CD4-positive, alpha-beta T cell (primary cell): ENCODE data around the gene KLRD1. TPM values are rescaled to one million over a fixed set of nuclear protein-coding genes. Genes with fewer than 3 reads are reported as not detected.

Experiments
- ATAC-seq: fragments of 200-7000 bp; cut with Tn5 transposase; one replicate; pipeline ENCODE4 v1.10.0; 2022; ENCODE audit warnings: mild to moderate bottlenecking; ENCODE audit not compliant: poor library complexity
- CTCF ChIA-PET: fragments of 350-600 bp; sonication (Branson Sonifier 250); formaldehyde crosslinking; loops from one replicate; lab custom pipeline; 2021; ENCODE audit warnings: antibody characterized with exemption, inconsistent platforms; lab: Charles Lee
- POLR2A ChIA-PET: fragments of 350-600 bp; sonication (Branson Sonifier 250); formaldehyde crosslinking; loops from one replicate; lab custom pipeline; 2021; ENCODE audit warnings: antibody characterized with exemption, inconsistent platforms; lab: Charles Lee
- DNase-seq, 14 experiments: peaks; one replicate each; pipeline ENCODE4 v3.0.0-alpha.2; 2013 to 2020; ENCODE audit warnings: mixed read lengths in 2 of 14
- H3K27ac ChIP-seq, 2 donors: one replicate each; pipeline versions ENCODE4 v1.5.1 to v1.7.0; 2013; ENCODE audit warnings: low read length in 2 of 2, low read depth in 1 of 2, mild to moderate bottlenecking in 1 of 2
- H3K27me3 ChIP-seq, 2 experiments: 1 replicate in 1 of 2; 2 replicates in 1 of 2; pipeline versions ENCODE4 v1.6.1 to v1.7.0; 2013; ENCODE audit warnings: low read length in 2 of 2, control low read depth in 1 of 2, mild to moderate bottlenecking in 1 of 2, moderate library complexity in 1 of 2; ENCODE audit not compliant: insufficient read depth in 2 of 2, control insufficient read depth in 1 of 2
- H3K36me3 ChIP-seq: one replicate; pipeline ENCODE4 v1.6.1; 2013; ENCODE audit warnings: low read length, control low read depth; ENCODE audit not compliant: insufficient read depth
- H3K4me1 ChIP-seq: one replicate; pipeline ENCODE4 v1.6.1; 2013; ENCODE audit warnings: low read length, control low read depth; ENCODE audit not compliant: insufficient read depth
- H3K4me3 ChIP-seq: one replicate; pipeline ENCODE4 v1.5.1; 2013; ENCODE audit warnings: mild to moderate bottlenecking, low read length, moderate library complexity
- H3K9me3 ChIP-seq, 2 experiments: 1 replicate in 1 of 2; 2 replicates in 1 of 2; pipeline versions ENCODE4 v1.6.1 to v1.7.0; 2013; ENCODE audit warnings: low read length in 2 of 2, mild to moderate bottlenecking in 2 of 2, control low read depth in 1 of 2, moderate library complexity in 1 of 2; ENCODE audit not compliant: control insufficient read depth in 1 of 2, insufficient read depth in 1 of 2
- H3K27ac Mint-ChIP-seq: one replicate; pipeline ENCODE4 v1.8.0; 2020; ENCODE audit warnings: mixed read lengths
- H3K27me3 Mint-ChIP-seq: one replicate; pipeline ENCODE4 v1.8.0; 2021; ENCODE audit warnings: mixed read lengths
- H3K36me3 Mint-ChIP-seq: one replicate; pipeline ENCODE4 v1.8.0; 2021; ENCODE audit warnings: low read depth, mixed read lengths
- H3K4me1 Mint-ChIP-seq: one replicate; pipeline ENCODE4 v1.8.0; 2021; ENCODE audit warnings: low read depth, mixed read lengths
- H3K4me3 Mint-ChIP-seq: one replicate; pipeline ENCODE4 v1.8.0; 2020; ENCODE audit warnings: mild to moderate bottlenecking, mixed read lengths
- H3K9me3 Mint-ChIP-seq: one replicate; pipeline ENCODE4 v1.8.0; 2020; ENCODE audit warnings: mixed read lengths
- intact Hi-C, 2 experiments: fragments of 100-400 bp; cut with DNase I in 1 of 2; cut with micrococcal nuclease in 1 of 2; formaldehyde crosslinking; loops; one replicate each; pipeline versions ENCODE4 v1.15.1 to v1.9.0; 2023 to 2025; cut with DNase I, micrococcal nuclease
- total RNA-seq, 174 experiments: library from RNA in 2 of 174; stranded (reverse) in 2 of 174; gene quantifications; one replicate each; pipeline ENCODE4 v1.2.3 and lab custom pipeline; 2021 to 2026
- TF ChIP-seq, protein P1 (sequence below): fragments of 200-600 bp; IDR thresholded peaks from one replicate; pipeline ENCODE4 v1.8.0; 2022; ENCODE audit warnings: antibody characterized with exemption, mild to moderate bottlenecking

KLRD1 gene
- total RNA-seq, 2 experiments from 2014 or later = 0.87 to 1.0 TPM

DNA sequence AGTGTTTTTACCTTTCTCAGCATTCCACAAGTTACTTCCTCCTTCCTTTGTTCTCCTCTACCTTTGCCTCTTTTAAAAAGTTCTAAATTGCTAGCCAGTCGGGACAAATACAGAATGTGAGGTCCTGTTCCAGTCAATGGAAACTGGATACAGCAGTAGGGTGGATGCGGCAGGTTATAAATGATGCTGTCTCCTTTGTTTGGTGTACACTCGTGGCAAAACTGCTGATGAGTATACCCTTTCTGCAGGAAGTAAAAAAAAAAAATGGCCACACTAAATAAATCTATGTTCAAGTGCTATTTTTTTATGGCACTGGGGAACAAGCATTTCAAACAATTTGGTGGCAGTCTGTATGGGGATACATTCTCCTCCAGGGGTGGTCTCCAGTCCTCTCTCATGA is 54.7 kb downstream of the KLRD1 start:
- no peak overlapping the region for H3K27ac Mint-ChIP-seq
- ChIA-PET POLR2A (no interaction called here), CTCF (no interaction called here)
- Histone ChIP-seq H3K27me3 (no peaks in the 10 kb centered on the region), H3K36me3 (no peaks in the 10 kb centered on the region), H3K4me3 (no peak overlapping the region), H3K27ac (no peak overlapping the region), H3K4me1 (peaks cover 18% of the 10 kb centered on the region), H3K9me3 (no peaks in the 10 kb centered on the region)
- H3K9me3 Mint-ChIP-seq = no peaks in the 10 kb centered on the region
- no peaks in the 10 kb centered on the region for H3K36me3 Mint-ChIP-seq
- intact Hi-C loops = loop anchor here (5.0 to 10.0 kb wide), 5 partner anchors 148 to 1122 kb away; partner anchors contain the start of genes GABARAPL1 (in 1 of the 2) and MAGOHB (in 1 of the 2)
- no peak for DNase-seq
- H3K4me3 Mint-ChIP-seq = no peak overlapping the region
- ATAC-seq = no peak
- H3K27me3 Mint-ChIP-seq = peaks cover 4% of the 10 kb centered on the region
- TF ChIP-seq, protein P1, sequence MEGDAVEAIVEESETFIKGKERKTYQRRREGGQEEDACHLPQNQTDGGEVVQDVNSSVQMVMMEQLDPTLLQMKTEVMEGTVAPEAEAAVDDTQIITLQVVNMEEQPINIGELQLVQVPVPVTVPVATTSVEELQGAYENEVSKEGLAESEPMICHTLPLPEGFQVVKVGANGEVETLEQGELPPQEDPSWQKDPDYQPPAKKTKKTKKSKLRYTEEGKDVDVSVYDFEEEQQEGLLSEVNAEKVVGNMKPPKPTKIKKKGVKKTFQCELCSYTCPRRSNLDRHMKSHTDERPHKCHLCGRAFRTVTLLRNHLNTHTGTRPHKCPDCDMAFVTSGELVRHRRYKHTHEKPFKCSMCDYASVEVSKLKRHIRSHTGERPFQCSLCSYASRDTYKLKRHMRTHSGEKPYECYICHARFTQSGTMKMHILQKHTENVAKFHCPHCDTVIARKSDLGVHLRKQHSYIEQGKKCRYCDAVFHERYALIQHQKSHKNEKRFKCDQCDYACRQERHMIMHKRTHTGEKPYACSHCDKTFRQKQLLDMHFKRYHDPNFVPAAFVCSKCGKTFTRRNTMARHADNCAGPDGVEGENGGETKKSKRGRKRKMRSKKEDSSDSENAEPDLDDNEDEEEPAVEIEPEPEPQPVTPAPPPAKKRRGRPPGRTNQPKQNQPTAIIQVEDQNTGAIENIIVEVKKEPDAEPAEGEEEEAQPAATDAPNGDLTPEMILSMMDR = no peak
- peaks cover 10% of the 10 kb centered on the region for H3K4me1 Mint-ChIP-seq

DNA sequence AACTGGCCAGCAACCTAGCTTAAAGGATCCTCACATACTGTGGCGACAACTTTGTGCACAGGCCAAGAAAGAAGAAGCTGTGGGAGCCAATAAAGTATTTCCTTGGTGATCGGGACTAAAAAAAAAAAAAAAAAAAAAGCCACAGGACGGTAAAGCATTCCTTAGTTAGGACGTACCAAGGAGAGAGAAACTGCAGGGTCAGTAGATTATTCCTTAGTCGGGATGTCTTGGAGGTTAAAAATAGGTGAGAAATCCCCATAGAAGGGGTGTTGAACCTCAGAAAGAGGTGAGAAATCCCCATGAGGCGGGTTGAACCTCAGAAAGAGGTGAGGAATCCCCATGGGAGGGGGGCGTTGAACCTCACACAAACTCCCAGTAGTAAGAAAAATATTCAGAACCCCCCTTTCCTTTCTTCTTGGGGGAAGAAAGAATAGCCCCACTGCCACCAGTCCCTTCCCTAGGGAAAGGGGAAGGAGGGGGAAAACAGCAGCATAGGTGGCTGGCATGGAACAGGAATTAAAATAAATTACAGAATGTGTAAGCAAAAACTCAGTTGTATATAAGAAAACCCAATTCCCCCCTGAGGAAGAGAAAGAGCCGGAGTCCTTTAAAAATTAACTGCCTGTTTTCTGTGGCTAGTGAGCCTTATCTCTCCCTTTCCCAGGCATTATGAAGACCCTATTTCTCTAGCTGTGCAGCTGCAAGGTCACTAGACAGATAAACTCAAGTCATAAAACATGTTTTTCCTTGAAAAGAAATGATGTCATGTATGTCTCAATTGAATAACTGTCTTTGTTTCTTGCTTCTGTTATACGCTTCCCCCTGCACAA is 55.4 kb downstream of the KLRD1 start:
- Mint-ChIP-seq H3K27ac (no peak overlapping the region), H3K36me3 (no peaks in the 10 kb centered on the region), H3K27me3 (no peaks in the 10 kb centered on the region), H3K4me1 (peaks cover 10% of the 10 kb centered on the region), H3K9me3 (no peaks in the 10 kb centered on the region), H3K4me3 (no peak overlapping the region)
- Histone ChIP-seq H3K27ac (no peak overlapping the region), H3K9me3 (no peaks in the 10 kb centered on the region), H3K4me1 (peaks cover 18% of the 10 kb centered on the region), H3K4me3 (no peak overlapping the region), H3K36me3 (no peaks in the 10 kb centered on the region), H3K27me3 (no peaks in the 10 kb centered on the region)
- ChIA-PET CTCF (no interaction called here), POLR2A (interaction anchor here (1.7 kb wide), 1 partner anchor 1182 kb away, joined by 3 read pairs; no protein-coding TSS in a partner anchor)
- intact Hi-C loops = loop anchor here (5.0 to 10.0 kb wide), 5 partner anchors 148 to 1122 kb away; partner anchors contain the start of genes GABARAPL1 (in 1 of the 2) and MAGOHB (in 1 of the 2)
- ATAC-seq (no peak), DNase-seq (peak in 1 of 14 experiments; percentile 25)
- TF ChIP-seq, protein P1 = no peak

DNA sequence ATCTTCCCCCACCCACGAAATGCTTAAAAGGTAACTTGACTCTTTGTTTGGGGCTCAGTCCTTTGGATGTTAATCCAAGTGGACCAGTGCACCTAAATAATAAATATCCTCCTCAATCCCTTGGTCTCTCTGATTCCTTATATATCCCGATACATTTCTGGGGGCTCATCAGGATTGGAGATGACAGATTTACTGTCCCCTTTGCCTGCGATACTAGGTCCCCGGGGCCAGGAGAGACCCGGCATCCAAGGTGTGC is 55.9 kb downstream of the KLRD1 start:
- H3K4me3 Mint-ChIP-seq = no peak overlapping the region
- intact Hi-C loops = loop anchor here (5.0 to 10.0 kb wide), 5 partner anchors 149 to 1121 kb away; partner anchors contain the start of genes GABARAPL1 (in 1 of the 2) and MAGOHB (in 1 of the 2)
- DNase-seq (no peak), ATAC-seq (no peak)
- H3K36me3 ChIP-seq = no peaks in the 10 kb centered on the region
- no peak overlapping the region for H3K27ac Mint-ChIP-seq
- peaks cover 10% of the 10 kb centered on the region for H3K4me1 Mint-ChIP-seq
- ChIA-PET POLR2A (interaction anchor here (0.6 to 1.7 kb wide), 2 partner anchors 29 to 1182 kb away, joined by 3 to 4 read pairs; no protein-coding TSS in a partner anchor), CTCF (no interaction called here)
- H3K4me3 ChIP-seq = no peak overlapping the region
- H3K36me3 Mint-ChIP-seq = no peaks in the 10 kb centered on the region
- H3K27me3 ChIP-seq = no peaks in the 10 kb centered on the region
- peak overlapping the region in 1 of 2 donors; percentile 52 for H3K27ac ChIP-seq
- TF ChIP-seq, protein P1 = no peak
- H3K27me3 Mint-ChIP-seq = no peaks in the 10 kb centered on the region
- peaks cover 18% of the 10 kb centered on the region for H3K4me1 ChIP-seq
- peaks cover 0 to 3% of the 10 kb centered on the region in 2 experiments for H3K9me3 ChIP-seq
- H3K9me3 Mint-ChIP-seq = no peaks in the 10 kb centered on the region
